ENCODE data around the gene SCYL1.

SCYL1 gene

GRCh38 chr11:65524741-65525545, at the start of gene SCYL1:
SCYL1 (plus strand) TSS chr11:65525083; CDS start chr11:65525154, 71 bp downstream.
- DNase-seq = peak; percentile 90

DNA sequence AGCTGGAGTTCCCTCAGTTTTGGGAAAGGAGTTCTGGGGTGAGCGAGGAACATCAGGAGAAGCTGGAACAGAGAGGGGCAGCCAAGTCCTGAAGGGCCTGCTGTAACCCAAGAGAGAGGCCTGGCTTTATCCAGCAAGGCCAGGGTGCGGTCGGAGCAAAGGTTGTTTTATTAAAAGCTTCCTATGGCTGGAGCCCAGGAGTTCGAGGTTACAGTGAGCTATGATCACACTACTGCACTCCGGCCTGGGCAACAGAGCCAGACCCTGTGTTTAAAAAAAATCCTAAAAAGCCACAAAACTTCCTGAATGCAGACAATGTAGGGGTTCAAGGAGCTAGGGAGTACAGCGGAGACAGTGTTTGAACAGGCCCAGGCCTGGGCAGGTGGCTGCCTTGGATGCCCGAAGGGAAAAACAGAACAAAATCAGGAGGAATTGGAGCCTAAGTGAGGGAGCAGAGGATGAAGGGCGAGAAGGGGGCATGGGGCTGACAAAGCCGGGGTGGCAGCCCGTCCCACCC, 48.2 kb upstream of the SCYL1 start:
- DNase-seq = no peak

- DNase-seq = peak; percentile 98
Observed at GRCh38 chr11:65477149-65477965, 47.5 kb upstream of the SCYL1 start.

DNA sequence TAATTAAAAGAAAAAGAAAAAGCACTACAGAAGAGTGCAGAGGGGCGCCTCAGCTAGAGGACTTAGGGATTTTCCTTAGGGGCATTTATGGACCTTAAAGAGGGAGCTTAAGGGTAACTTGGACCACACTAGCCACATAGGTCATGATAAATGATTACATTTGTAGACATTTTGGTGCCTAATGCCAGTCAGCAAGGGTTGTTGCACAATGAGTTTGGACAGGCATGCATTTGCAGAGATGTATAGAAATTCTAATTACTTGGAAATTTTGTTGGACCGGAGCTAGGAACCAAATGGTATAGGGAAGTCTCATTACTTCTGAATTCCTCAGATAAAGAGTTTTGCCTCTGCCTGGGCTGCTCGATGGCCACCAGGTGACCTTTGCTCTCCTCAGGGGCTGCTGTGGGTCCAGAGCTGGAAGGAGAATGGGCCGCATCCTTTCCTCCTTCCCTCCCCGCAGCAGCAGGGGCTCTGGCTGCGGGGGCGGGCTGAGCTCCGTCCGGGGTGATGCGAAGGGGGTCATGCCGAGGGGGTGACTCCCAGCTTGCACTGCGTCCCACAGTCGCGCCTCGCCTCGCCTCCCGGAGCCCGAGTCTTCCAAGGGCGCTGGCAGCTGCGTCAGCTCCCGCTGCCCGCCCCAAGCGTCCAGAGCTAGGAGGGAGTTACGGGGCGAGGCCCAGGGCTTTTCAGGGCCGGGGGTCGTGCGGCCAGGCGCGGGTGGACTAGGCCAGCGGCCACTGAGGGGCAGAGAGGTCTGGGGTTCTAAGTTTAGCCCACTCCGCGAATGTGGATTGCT, 46.3 kb upstream of the SCYL1 start:
- DNase-seq = peak; percentile 22

- DNase-seq = peak; percentile 91
Observed at GRCh38 chr11:65479184-65480145, 45.4 kb upstream of the SCYL1 start.

DNA sequence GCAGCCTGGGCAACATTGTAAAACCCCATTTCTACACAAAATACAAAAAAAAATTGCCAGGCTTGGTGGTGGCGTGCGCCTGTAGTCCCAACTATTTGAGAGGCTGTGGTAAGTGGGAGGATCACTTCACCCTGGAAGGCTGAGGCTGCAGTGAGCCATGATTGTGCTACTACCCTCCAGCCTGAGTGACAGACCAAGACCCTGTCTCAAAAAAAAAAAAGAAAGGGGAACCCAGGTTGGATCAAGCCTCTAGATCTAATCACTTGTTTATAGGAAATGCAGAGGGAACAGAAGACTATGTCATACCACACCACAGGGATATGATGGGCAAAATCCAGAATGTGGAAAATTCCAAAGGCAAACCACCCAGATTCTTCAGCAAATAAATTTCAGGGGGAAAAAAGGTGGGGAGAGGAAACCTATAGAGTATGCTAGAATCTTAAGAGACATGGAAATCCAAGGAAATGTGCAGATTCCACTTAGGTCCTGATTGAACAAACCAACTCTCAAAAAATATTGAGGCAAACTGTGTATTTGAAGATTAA, 42.5 kb upstream of the SCYL1 start:
- no peak for DNase-seq

DNA sequence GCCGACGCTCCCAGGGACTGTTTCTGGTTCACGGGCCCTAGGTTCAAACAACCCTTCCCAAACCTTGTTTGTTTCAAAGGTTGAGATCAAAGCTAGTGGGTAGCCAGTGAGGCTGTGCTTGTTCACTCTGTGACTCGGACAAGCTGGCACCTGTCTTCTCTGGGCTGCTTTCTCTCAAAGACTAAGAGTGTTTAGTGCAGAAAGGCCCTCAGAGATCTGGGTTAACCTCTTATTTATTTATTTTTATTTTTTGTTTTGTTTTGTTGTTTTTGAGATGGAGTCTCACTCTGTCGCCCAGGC, 39.0 kb upstream of the SCYL1 start:
- peak; percentile 55 for DNase-seq

GRCh38 chr11:65486570-65487466, 38.1 kb upstream of the SCYL1 start:
- no peak for DNase-seq

DNA sequence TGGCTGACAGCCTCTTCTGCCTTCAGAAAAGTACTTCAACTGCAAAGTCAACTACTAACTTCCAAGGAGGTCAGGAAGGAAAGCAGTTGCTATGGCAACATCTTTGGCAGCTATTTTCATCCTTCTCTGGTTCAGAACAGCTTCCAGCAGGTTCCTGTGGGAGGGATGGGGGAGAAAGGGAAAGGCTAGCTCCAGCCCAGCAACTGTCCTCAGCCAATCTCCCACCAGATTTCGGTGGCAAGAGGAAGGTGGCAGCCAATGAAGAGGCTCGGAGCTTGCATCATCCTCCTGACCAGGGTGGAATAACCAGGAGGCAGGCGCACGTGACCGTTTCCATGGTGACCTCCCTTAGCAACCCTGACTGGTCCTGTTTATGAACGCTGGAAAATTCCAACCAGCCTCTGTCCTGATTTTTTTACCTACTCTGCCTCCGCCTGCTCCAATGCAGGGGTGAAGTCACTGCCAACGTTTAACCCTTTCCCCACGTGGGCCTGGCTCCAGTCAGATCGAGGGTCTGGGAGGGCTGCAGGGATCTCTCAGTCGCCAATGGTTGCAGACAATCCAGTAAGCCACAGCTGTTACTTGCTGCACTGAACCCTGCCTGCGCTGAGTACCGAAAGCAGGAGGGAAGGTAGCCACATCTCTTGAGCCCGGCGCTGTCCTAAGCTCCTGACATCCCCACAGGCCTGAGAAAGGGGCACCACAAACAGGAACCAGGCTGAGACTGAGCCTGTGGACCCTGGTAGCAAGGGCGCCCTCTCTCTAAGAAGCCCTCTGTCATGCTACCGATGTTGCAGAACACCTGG, 37.2 kb upstream of the SCYL1 start:
- DNase-seq = peak; percentile 100

GRCh38 chr11:65488273-65489034, 36.4 kb upstream of the SCYL1 start:
- no peak for DNase-seq

DNA sequence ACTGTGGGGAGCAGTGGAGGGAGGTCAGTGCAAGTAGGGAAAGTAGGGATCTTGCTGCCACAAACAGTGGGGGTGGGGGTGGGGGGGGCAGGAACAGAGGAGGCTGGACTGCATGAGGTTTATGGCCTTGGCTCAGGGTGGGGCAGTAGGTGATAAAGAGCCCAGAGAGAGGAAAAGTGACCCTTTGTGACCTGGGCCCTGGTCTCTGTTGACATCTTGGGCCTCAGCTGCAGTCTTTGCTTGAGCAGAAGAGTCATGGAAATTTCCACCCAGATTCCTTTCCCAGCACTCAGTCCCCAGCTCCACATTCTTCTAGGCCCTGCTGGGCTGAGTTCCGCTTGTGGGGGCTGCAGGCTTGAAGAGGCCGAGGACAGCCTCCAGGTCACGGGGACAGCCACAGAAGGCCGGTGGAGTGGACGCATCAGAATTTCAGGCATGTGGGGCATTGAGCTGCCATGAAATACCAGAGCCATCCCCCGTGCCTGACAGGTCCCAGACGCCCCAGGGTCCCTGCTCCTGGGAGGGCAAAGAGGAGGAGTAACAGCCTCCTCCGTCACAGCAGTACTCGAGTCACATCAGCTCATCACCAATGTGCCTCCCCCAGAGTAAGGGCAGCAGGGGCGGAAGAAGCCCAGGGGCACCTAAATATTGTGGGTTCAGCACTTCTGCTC, 35.7 kb upstream of the SCYL1 start:
- DNase-seq = no peak

DNA sequence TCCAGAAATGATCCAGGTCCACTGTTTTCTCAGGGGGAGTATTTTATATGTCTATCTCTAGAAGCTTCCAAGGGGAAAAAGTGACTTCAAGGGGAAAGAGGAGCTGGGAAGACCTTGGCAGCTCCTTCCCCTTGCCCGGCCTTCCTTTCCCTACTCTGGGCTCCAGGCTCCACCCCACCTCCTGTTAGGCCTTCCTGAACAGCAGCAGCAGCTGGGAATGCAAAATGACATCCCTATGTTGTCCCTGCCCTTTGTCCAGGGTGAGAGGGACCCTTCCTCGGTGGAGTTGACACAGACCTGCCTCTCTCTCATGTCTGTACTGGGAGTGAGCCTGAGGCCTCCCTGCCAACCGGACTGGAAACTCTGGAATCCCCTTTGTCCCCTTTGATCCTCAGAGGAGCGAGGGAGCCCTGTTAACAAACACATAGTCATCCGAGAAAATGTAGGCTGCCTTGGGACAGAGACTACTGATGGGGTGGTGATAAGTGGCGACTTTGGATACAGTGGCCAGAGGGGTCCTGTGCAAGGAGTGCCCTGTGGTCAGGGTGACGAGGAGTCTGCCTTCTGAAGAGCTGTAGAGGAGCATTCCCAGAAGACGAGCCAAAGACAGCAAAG, 35.1 kb upstream of the SCYL1 start:
- DNase-seq = peak; percentile 66

DNA sequence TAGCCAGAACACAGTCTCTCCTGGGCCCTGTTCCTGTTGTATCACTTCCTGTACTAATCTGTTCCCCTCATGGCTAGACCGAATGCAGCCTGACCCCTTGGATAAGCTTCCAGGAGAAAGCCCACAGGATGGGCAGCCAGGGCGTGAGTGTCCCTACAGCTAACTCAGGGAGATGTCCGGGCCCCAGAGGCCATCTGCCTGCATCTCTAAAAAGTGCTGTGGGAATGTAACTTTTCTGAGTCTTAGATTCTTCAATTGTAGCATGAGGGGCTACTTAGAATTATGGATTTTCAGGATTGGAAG, 33.8 kb upstream of the SCYL1 start:
- DNase-seq = peak; percentile 52

DNA sequence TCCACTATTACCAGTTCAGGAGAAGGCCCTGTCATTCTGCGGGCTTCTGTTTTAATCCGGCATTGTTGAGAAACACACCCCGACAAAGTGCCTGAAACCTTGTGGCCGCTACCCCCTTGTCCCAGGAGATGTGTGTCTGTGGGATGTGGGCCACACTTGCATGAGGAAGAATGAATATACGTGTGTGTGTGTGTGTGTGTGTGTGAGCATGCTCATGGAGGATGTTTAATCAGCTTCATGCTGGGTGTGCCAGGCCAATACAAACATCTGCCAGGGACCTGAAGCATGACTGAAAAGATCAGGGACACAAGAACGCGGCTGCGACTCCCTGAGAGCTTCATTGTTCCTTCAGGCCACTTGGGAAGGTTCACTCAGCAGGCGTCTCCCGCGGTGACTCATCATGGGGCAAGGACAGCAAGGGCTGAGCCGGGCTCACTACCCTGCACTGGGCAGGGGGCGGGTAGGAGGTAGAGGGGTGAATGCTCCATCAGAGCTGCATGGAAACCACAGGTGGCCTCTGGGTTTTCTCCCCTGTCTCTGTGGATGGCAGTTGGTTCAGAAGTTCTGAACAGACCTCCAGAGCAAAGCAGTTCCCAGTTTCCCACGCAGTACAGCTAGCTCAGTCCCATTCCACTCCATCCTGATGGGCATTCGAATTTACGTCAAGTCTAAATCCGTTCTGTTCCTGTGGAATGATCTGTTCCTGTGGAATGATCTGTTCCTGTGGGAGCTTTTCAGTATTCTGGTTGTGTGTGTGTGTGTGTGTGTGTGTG, 33.1 kb upstream of the SCYL1 start:
- peak; percentile 100 for DNase-seq

DNA sequence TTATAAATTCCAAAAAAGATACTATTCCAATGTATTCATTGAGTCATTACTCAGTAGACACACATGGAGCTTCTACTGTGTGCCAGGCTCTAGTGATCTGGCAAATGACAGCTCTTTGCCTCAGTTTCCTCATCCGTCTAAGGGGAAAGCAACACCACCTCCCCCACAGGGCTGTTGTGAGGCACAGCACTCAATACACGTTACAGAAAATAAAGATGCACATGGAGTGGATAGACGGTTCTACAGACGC, 32.6 kb upstream of the SCYL1 start:
- no peak for DNase-seq

DNA sequence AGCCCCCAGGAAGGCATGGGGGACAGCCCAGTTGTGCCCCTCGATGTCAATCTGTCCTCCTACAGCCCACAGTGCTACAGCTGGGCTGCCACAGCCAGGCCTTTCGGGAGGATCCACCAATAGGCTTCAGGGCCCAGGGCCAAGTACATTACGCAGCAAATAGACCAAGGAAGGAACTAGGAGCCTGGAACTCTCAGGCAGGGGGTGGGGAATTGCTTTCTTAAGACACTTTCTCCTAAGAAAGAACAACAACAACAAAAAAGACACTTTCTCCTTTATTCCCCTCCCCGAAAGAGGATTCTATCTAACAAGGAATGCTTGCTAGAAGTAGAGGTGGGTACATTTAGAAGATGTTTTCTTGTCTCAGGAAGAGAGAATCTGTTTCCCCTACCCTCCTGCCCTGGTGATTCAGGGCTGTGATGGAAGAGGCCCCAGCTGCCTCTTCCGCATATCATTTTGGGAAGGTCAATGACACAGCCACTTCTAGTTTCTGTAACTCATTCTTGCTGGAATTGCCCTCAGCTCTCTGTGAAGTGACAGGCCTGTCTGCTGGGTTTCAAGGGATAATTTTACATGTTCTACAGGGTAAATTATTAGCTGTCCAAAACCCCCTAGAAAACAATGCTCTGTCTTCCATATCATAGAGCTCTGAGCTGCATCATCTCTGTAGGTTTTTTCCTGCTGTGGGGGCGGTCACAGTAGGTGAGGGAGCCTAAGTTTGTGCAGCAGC, 32.1 kb upstream of the SCYL1 start:
- DNase-seq = peak; percentile 79
